Keratinocyte (primary cell): Measurements from ENCODE around the gene HMGCR. TPM values are rescaled to one million over a fixed set of nuclear protein-coding genes. Genes with fewer than 3 reads are reported as not detected.

ENCODE experiments used
- DNase-seq: peaks from one replicate; pipeline ENCODE4 v3.0.0-alpha.2; 2011; ENCODE audit warnings: low read depth, missing footprints, low spot score
- FAIRE-seq: peaks from 2 replicates; lab custom pipeline; 2011; peaks lifted over from hg19 to GRCh38; lab: Jason Lieb, UNC
- H2AFZ ChIP-seq: 2 replicates; pipeline ENCODE4 v1.6.0; 2012; ENCODE audit warnings: low read length, control low read depth, inconsistent platforms; ENCODE audit not compliant: control insufficient read depth
- H3K27ac ChIP-seq: 2 replicates; pipeline ENCODE4 v1.5.1; 2011; ENCODE audit warnings: low read length; ENCODE audit not compliant: control insufficient read depth, insufficient read depth
- H3K27me3 ChIP-seq: 3 replicates; pipeline ENCODE4 v1.6.0; 2011; ENCODE audit warnings: low read length; ENCODE audit not compliant: control insufficient read depth, insufficient read depth; ENCODE audit errors: extremely low read depth
- H3K36me3 ChIP-seq, 2 experiments: 2 replicates in 1 of 2; 3 replicates in 1 of 2; pipeline ENCODE4 v1.5.1; 2011; ENCODE audit warnings: low read length in 2 of 2, mild to moderate bottlenecking in 1 of 2; ENCODE audit not compliant: control insufficient read depth in 2 of 2, insufficient read depth in 2 of 2; ENCODE audit errors: extremely low read depth in 1 of 2
- H3K4me1 ChIP-seq: 3 replicates; pipeline ENCODE4 v1.5.1; 2011; ENCODE audit warnings: low read length; ENCODE audit not compliant: control insufficient read depth, insufficient read depth; ENCODE audit errors: extremely low read depth
- H3K4me2 ChIP-seq: 3 replicates; pipeline ENCODE4 v1.6.0; 2011; ENCODE audit warnings: low read depth, low read length; ENCODE audit not compliant: control insufficient read depth, insufficient read depth; ENCODE audit errors: extremely low read depth
- H3K4me3 ChIP-seq, 3 experiments: fragments of 200-600 bp in 1 of 3; sonication (generic) in 1 of 3; 2 replicates in 2 of 3; 3 replicates in 1 of 3; pipeline ENCODE4 v1.5.1; 2011 to 2016; ENCODE audit warnings: low read length in 3 of 3, mild to moderate bottlenecking in 3 of 3, control low read depth in 2 of 3, inconsistent platforms in 1 of 3, low read depth in 1 of 3, mixed read lengths in 1 of 3, mixed run types in 1 of 3, moderate library complexity in 1 of 3; ENCODE audit not compliant: control insufficient read depth in 2 of 3, insufficient read depth in 2 of 3; ENCODE audit errors: extremely low read depth in 1 of 3
- H3K79me2 ChIP-seq: 2 replicates; pipeline ENCODE4 v1.6.0; 2012; ENCODE audit warnings: low read length; ENCODE audit not compliant: control insufficient read depth, insufficient read depth
- H3K9ac ChIP-seq: 3 replicates; pipeline ENCODE4 v1.6.0; 2011; ENCODE audit warnings: low read length; ENCODE audit not compliant: control insufficient read depth, insufficient read depth; ENCODE audit errors: extremely low read depth
- H3K9me1 ChIP-seq: 3 replicates; pipeline ENCODE4 v1.6.0; 2011; ENCODE audit warnings: low read length; ENCODE audit not compliant: control insufficient read depth, insufficient read depth; ENCODE audit errors: extremely low read depth
- H3K9me3 ChIP-seq: 2 replicates; pipeline ENCODE4 v1.5.1; 2012; ENCODE audit warnings: low read depth, low read length; ENCODE audit not compliant: control insufficient read depth
- H4K20me1 ChIP-seq: 3 replicates; pipeline ENCODE4 v1.6.0; 2011; ENCODE audit warnings: low read length; ENCODE audit not compliant: control insufficient read depth, insufficient read depth; ENCODE audit errors: extremely low read depth
- CTCF ChIP-seq, 3 experiments: IDR thresholded peaks in 1 of 3; conservative IDR thresholded peaks in 1 of 3; optimal IDR thresholded peaks in 1 of 3; 2 replicates in 2 of 3; 3 replicates in 1 of 3; pipeline versions ENCODE3 to v1.5.1; 2011; ENCODE audit warnings: low read length in 3 of 3, mild to moderate bottlenecking in 3 of 3, moderate library complexity in 2 of 3, control low read depth in 1 of 3, inconsistent platforms in 1 of 3; ENCODE audit not compliant: insufficient read depth in 2 of 3; ENCODE audit errors: extremely low read depth in 1 of 3
- EZH2 ChIP-seq: IDR thresholded peaks from one replicate; pipeline ENCODE4 v1.6.1; 2012; ENCODE audit warnings: inconsistent platforms, mild to moderate bottlenecking, low read length, moderate library complexity
- dilution Hi-C: fragments of 300-500 bp; cut with MboI; formaldehyde crosslinking; loops from one replicate; pipeline ENCODE4 v1.7.0; 2020; ENCODE audit warnings: low sequenced_read_pairs; ENCODE audit not compliant: extremely low pct_ligation_motif_present
- polyA plus RNA-seq, 5 experiments: library from polyadenylated mRNA; depleted of rRNA in 3 of 5; stranded (reverse) in 3 of 5; stranded (forward) in 1 of 5; unstranded in 1 of 5; fragments of >200 nt; gene quantifications; 1 replicate in 1 of 5; 2 replicates in 3 of 5; 3 replicates in 1 of 5; pipeline versions ENCODE4 v1.2.1 to v1.2.3, GENCODE V29; 2011 to 2012; ENCODE audit warnings: missing spikeins in 2 of 5, low read depth in 1 of 5, low replicate concordance in 1 of 5

HMGCR gene
- polyA plus RNA-seq, 1 donor (not counting 4 experiments of a cell fraction or from before 2014, with no cell fraction given) = 181 TPM

- dilution Hi-C loops = no loop called here
- no peak for FAIRE-seq
- no peak overlapping the region for H3K4me2 ChIP-seq
- no peaks in the 10 kb centered on the region for H3K9me3 ChIP-seq
- DNase-seq = no peak
- H3K4me3 ChIP-seq = no peak overlapping the region
- no peak overlapping the region for H3K27ac ChIP-seq
- no peaks in the 10 kb centered on the region for H4K20me1 ChIP-seq
- H3K9ac ChIP-seq = no peak overlapping the region
- TF ChIP-seq EZH2 = no peak
- TF ChIP-seq CTCF (optimal IDR thresholded peaks at IDR 0.05 in 1 of 3, IDR thresholded peaks at IDR 0.05 in 1 of 3, conservative IDR thresholded peaks at IDR 0.05 in 1 of 3; ENCODE audit: extremely low read depth in 1 of 3, insufficient read depth in 2 of 3, low read length in 3 of 3) = no peak
- H3K36me3 ChIP-seq = peaks cover 4 to 5% of the 10 kb centered on the region in 2 experiments
- no peaks in the 10 kb centered on the region for H3K4me1 ChIP-seq
- no peaks in the 10 kb centered on the region for H3K9me1 ChIP-seq
- H3K27me3 ChIP-seq = no peaks in the 10 kb centered on the region
- H3K79me2 ChIP-seq = no peaks in the 10 kb centered on the region
- H2AFZ ChIP-seq = no peak overlapping the region
These were observed 52.4 kb downstream of the HMGCR start for GRCh38 chr5:75389430-75389829.

- no peak overlapping the region for H3K27ac ChIP-seq
- H3K4me1 ChIP-seq = no peaks in the 10 kb centered on the region
- DNase-seq (no peak), FAIRE-seq (no peak)
- no peaks in the 10 kb centered on the region for H3K79me2 ChIP-seq
- no peaks in the 10 kb centered on the region for H3K9me1 ChIP-seq
- H3K9ac ChIP-seq = no peak overlapping the region
- peaks cover 0 to 5% of the 10 kb centered on the region in 2 experiments for H3K36me3 ChIP-seq
- no peak overlapping the region for H3K4me2 ChIP-seq
- no peaks in the 10 kb centered on the region for H3K27me3 ChIP-seq
- dilution Hi-C loops = no loop called here
- H4K20me1 ChIP-seq = no peaks in the 10 kb centered on the region
- no peaks in the 10 kb centered on the region for H3K9me3 ChIP-seq
- no peak overlapping the region for H3K4me3 ChIP-seq
- no peak overlapping the region for H2AFZ ChIP-seq
- TF ChIP-seq CTCF (optimal IDR thresholded peaks at IDR 0.05 in 1 of 3, IDR thresholded peaks at IDR 0.05 in 1 of 3, conservative IDR thresholded peaks at IDR 0.05 in 1 of 3; ENCODE audit: extremely low read depth in 1 of 3, insufficient read depth in 2 of 3, low read length in 3 of 3) (no peak), EZH2 (no peak)
These were observed 58.3 kb downstream of the HMGCR start for GRCh38 chr5:75395277-75395676.
